Ectodermal cell (in vitro differentiated cells): Measurements from ENCODE around the gene ABCA8.

Experiments
- H3K27ac ChIP-seq: 2 replicates; pipeline ENCODE4 v1.7.0; 2013; ENCODE audit warnings: mild to moderate bottlenecking, low read depth, low read length; ENCODE audit not compliant: insufficient read depth, poor library complexity, severe bottlenecking
- H3K27me3 ChIP-seq: 2 replicates; pipeline ENCODE4 v1.7.0; 2013; ENCODE audit warnings: mild to moderate bottlenecking, low read length; ENCODE audit not compliant: insufficient read depth, control insufficient read depth, poor library complexity, severe bottlenecking
- H3K36me3 ChIP-seq: one replicate; pipeline ENCODE4 v1.7.0; 2013; ENCODE audit warnings: low read length; ENCODE audit not compliant: control insufficient read depth, insufficient read depth
- H3K4me1 ChIP-seq: one replicate; pipeline ENCODE4 v1.7.0; 2013; ENCODE audit warnings: low read length; ENCODE audit not compliant: control insufficient read depth, insufficient read depth
- H3K4me3 ChIP-seq: 2 replicates; pipeline ENCODE4 v1.7.0; 2013; ENCODE audit warnings: low read depth, low read length, control low read depth; ENCODE audit not compliant: insufficient read depth
- H3K9me3 ChIP-seq: 2 replicates; pipeline ENCODE4 v1.7.0; 2013; ENCODE audit warnings: mild to moderate bottlenecking, low read length, moderate library complexity; ENCODE audit not compliant: control insufficient read depth
- WGBS, 2 experiments: methylation state at CpG; one replicate each; pipeline ENCODE4 v1.1.7; 2013; ENCODE audit warnings: missing lambda C conversion rate in 2 of 2; 5-methylcytosine and 5-hydroxymethylcytosine counted together

ABCA8 gene

DNA sequence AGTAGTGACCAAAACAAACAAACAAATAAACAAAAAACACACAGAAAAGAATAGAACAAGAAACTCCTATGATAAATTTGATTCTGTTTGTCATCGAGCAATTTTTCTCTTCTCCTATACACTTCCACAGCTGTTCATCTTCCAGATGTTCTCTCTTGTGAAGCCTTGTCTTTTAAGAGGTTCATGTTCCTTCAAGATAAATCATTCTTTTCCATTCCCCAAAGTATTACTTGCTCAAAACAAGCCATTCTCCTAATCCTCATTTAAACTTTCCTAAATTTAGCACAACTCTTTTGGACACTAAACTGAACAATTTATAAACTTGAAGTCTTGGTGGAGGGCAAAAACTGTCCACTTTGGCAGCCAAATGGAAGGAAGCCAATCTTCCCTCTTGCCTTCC is 103.3 kb downstream of the ABCA8 start:
- H3K9me3 ChIP-seq, result no peaks in the 10 kb centered on the region
- H3K27ac ChIP-seq, result no peak overlapping the region
- H3K27me3 ChIP-seq, result no peaks in the 10 kb centered on the region
- H3K36me3 ChIP-seq, result no peaks in the 10 kb centered on the region
- no peak overlapping the region for H3K4me3 ChIP-seq
- 93 to 94% methylated on average over 1 of the region's 1 CpG for WGBS, 2 experiments
- H3K4me1 ChIP-seq, result no peaks in the 10 kb centered on the region

- WGBS, 2 experiments, result 85 to 86% methylated on average over 2 of the region's 2 CpGs
- no peak overlapping the region for H3K4me3 ChIP-seq
- no peaks in the 10 kb centered on the region for H3K27me3 ChIP-seq
- no peak overlapping the region for H3K27ac ChIP-seq
- no peaks in the 10 kb centered on the region for H3K36me3 ChIP-seq
- no peaks in the 10 kb centered on the region for H3K4me1 ChIP-seq
- no peaks in the 10 kb centered on the region for H3K9me3 ChIP-seq
These were observed 104.3 kb downstream of the ABCA8 start for GRCh38 chr17:68850749-68851510.

DNA sequence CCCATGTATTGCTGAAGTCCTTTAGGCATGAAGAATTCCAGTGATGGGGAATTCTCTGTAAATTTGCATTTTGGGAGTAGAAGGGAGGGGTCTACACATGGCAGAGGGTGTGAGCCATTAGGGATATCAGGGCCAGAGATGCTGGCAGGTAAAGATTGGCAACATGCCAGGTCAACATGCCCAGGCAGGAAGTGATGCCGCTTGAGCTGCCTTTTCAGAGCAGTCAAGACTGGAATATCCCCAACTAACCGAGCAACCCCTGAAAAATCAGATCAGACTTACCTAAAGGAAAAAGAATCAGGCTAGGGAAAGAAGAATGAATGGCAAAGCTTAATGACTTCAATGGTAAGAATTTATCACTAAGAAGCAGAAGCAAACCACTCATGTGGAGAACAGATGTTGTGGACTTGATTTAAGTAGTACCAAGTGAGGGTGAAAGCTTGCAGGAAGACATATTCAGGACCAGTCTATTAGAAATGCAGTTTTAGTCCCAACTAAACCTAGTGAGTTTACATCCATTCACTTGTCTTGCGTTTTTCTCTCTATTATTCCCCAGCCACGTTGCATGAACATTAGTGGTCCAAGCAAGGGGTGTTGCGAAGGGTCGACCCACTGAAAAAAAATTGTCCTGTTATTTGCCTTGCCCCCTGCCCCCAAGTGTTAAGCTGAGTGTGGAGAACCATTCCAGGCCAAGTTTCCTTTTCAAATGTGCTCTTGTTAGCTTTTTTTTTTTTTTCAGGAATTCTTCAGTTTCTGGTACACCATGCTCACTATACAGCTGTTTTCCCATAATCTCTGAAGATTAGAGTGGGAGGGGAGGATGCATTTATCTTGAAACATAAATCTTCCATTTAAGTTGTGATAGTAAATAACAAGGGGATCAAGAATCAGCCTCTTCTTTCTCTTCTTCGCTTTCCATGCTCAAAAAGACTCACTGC is 105.2 kb downstream of the ABCA8 start:
- no peak overlapping the region for H3K4me3 ChIP-seq
- no peaks in the 10 kb centered on the region for H3K27me3 ChIP-seq
- no peaks in the 10 kb centered on the region for H3K9me3 ChIP-seq
- no peaks in the 10 kb centered on the region for H3K36me3 ChIP-seq
- H3K4me1 ChIP-seq, result no peaks in the 10 kb centered on the region
- H3K27ac ChIP-seq, result no peak overlapping the region
- WGBS, 2 experiments, result 93 to 95% methylated on average over 7 of the region's 7 CpGs

DNA sequence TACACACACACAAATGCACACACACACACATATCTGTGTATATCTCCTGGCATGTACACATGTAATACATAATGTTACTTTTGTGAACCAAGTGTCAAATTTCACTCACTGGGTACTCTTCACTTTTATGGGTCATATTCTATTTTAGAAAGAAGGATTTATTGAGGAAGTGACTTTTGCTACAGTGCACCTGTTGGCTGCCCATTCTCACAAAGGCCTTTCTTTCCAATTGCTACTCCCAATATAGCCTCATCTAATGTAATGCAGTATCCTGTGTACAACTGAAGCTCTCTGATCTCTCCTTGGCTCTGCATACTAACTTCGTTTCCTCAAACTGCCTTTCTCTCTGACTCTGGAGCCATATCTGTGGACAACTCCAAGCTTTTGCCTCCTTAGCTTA is 107.5 kb downstream of the ABCA8 start:
- Histone ChIP-seq H3K27ac (no peak overlapping the region), H3K4me1 (no peaks in the 10 kb centered on the region), H3K27me3 (no peaks in the 10 kb centered on the region), H3K36me3 (no peaks in the 10 kb centered on the region), H3K4me3 (no peak overlapping the region), H3K9me3 (no peaks in the 10 kb centered on the region)
- 90 to 94% methylated on average over 1 of the region's 1 CpG for WGBS, 2 experiments

DNA sequence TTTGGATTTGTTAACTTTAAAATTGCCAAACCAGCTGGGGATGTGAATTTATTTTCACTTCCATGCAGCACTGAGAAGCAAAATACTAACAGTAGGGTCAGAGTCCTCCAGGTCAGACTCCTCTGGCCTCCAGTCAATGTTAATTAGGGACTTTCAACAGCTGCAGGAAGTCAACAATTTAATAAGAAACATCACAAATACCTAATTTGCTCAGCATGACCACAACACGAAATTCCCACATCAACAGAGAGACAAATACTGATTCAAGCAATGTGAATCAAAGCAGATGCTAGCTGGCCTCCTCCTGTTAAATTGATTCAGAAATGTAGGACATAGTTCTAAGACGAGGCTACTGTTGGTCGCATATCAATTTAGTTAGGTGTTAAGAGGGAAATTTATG is 111.7 kb downstream of the ABCA8 start:
- no peaks in the 10 kb centered on the region for H3K27me3 ChIP-seq
- H3K9me3 ChIP-seq, result no peaks in the 10 kb centered on the region
- no peaks in the 10 kb centered on the region for H3K4me1 ChIP-seq
- no peaks in the 10 kb centered on the region for H3K36me3 ChIP-seq
- H3K27ac ChIP-seq, result no peak overlapping the region
- 70 to 94% methylated on average over 2 to 3 of the region's 3 CpGs for WGBS, 2 experiments
- no peak overlapping the region for H3K4me3 ChIP-seq

GRCh38 chr17:68840073-68840472 is 115.1 kb downstream of the ABCA8 start:
- Histone ChIP-seq H3K36me3 (no peaks in the 10 kb centered on the region), H3K4me1 (no peaks in the 10 kb centered on the region), H3K4me3 (no peak overlapping the region), H3K9me3 (no peaks in the 10 kb centered on the region), H3K27ac (no peak overlapping the region), H3K27me3 (no peaks in the 10 kb centered on the region)
- 80 to 85% methylated on average over 4 of the region's 4 CpGs for WGBS, 2 experiments

GRCh38 chr17:68835071-68835470 is 120.1 kb downstream of the ABCA8 start:
- Histone ChIP-seq H3K27me3 (no peaks in the 10 kb centered on the region), H3K9me3 (no peaks in the 10 kb centered on the region), H3K4me3 (no peak overlapping the region), H3K36me3 (no peaks in the 10 kb centered on the region), H3K27ac (no peak overlapping the region), H3K4me1 (no peaks in the 10 kb centered on the region)
- WGBS, 2 experiments, result 100% methylated on average over 1 of the region's 2 CpGs; no CpG with 5 or more reads in 1 of the 2 experiments

GRCh38 chr17:68834328-68834836 is 120.8 kb downstream of the ABCA8 start:
- Histone ChIP-seq H3K27ac (no peak overlapping the region), H3K27me3 (no peaks in the 10 kb centered on the region), H3K4me3 (no peak overlapping the region), H3K9me3 (no peaks in the 10 kb centered on the region), H3K36me3 (no peaks in the 10 kb centered on the region), H3K4me1 (no peaks in the 10 kb centered on the region)
- 79 to 83% methylated on average over 1 to 2 of the region's 2 CpGs for WGBS, 2 experiments

GRCh38 chr17:68832109-68832802 is 122.9 kb downstream of the ABCA8 start:
- H3K4me1 ChIP-seq, result no peaks in the 10 kb centered on the region
- no peaks in the 10 kb centered on the region for H3K36me3 ChIP-seq
- no peaks in the 10 kb centered on the region for H3K9me3 ChIP-seq
- 87 to 91% methylated on average over 2 of the region's 2 CpGs for WGBS, 2 experiments
- H3K27me3 ChIP-seq, result no peaks in the 10 kb centered on the region
- no peak overlapping the region for H3K27ac ChIP-seq
- H3K4me3 ChIP-seq, result no peak overlapping the region

DNA sequence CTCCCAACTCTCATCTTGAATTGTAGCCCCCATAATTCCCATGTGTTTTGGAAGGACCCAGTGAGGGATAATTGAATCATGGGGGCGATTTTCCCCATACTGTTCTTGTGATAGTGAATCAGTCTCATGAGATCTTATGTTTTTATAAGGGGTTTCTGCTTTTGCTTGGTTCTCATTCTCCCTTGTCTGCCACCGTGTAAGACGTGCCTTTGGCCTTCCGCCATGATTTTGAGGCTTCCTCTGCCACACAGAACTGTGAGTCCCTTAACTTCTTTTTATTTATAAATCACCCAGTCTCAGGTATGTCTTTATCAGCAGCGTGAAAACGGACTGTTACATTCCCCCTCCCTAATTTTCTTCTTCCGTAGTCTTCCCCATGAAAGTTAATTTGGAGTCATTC is 124.0 kb downstream of the ABCA8 start:
- Histone ChIP-seq H3K4me3 (no peak overlapping the region), H3K27ac (no peak overlapping the region), H3K9me3 (no peaks in the 10 kb centered on the region), H3K4me1 (no peaks in the 10 kb centered on the region), H3K36me3 (no peaks in the 10 kb centered on the region), H3K27me3 (no peaks in the 10 kb centered on the region)
- 90% methylated on average over 7 of the region's 7 CpGs for WGBS, 2 experiments
